Keratinocyte (primary cell): ENCODE data around the gene LPCAT1. TPM values are rescaled to one million over a fixed set of nuclear protein-coding genes. Genes with fewer than 3 reads are reported as not detected.

ENCODE experiments used
- DNase-seq: peaks from one replicate; pipeline ENCODE4 v3.0.0-alpha.2; 2011; ENCODE audit warnings: low read depth, missing footprints, low spot score
- FAIRE-seq: peaks from 2 replicates; lab custom pipeline; 2011; peaks lifted over from hg19 to GRCh38; lab: Jason Lieb, UNC
- H2AFZ ChIP-seq: 2 replicates; pipeline ENCODE4 v1.6.0; 2012; ENCODE audit warnings: low read length, control low read depth, inconsistent platforms; ENCODE audit not compliant: control insufficient read depth
- H3K27ac ChIP-seq: 2 replicates; pipeline ENCODE4 v1.5.1; 2011; ENCODE audit warnings: low read length; ENCODE audit not compliant: control insufficient read depth, insufficient read depth
- H3K27me3 ChIP-seq: 3 replicates; pipeline ENCODE4 v1.6.0; 2011; ENCODE audit warnings: low read length; ENCODE audit not compliant: control insufficient read depth, insufficient read depth; ENCODE audit errors: extremely low read depth
- H3K36me3 ChIP-seq, 2 experiments: 2 replicates in 1 of 2; 3 replicates in 1 of 2; pipeline ENCODE4 v1.5.1; 2011; ENCODE audit warnings: low read length in 2 of 2, mild to moderate bottlenecking in 1 of 2; ENCODE audit not compliant: control insufficient read depth in 2 of 2, insufficient read depth in 2 of 2; ENCODE audit errors: extremely low read depth in 1 of 2
- H3K4me1 ChIP-seq: 3 replicates; pipeline ENCODE4 v1.5.1; 2011; ENCODE audit warnings: low read length; ENCODE audit not compliant: control insufficient read depth, insufficient read depth; ENCODE audit errors: extremely low read depth
- H3K4me2 ChIP-seq: 3 replicates; pipeline ENCODE4 v1.6.0; 2011; ENCODE audit warnings: low read depth, low read length; ENCODE audit not compliant: control insufficient read depth, insufficient read depth; ENCODE audit errors: extremely low read depth
- H3K4me3 ChIP-seq, 3 experiments: fragments of 200-600 bp in 1 of 3; sonication (generic) in 1 of 3; 2 replicates in 2 of 3; 3 replicates in 1 of 3; pipeline ENCODE4 v1.5.1; 2011 to 2016; ENCODE audit warnings: low read length in 3 of 3, mild to moderate bottlenecking in 3 of 3, control low read depth in 2 of 3, inconsistent platforms in 1 of 3, low read depth in 1 of 3, mixed read lengths in 1 of 3, mixed run types in 1 of 3, moderate library complexity in 1 of 3; ENCODE audit not compliant: control insufficient read depth in 2 of 3, insufficient read depth in 2 of 3; ENCODE audit errors: extremely low read depth in 1 of 3
- H3K79me2 ChIP-seq: 2 replicates; pipeline ENCODE4 v1.6.0; 2012; ENCODE audit warnings: low read length; ENCODE audit not compliant: control insufficient read depth, insufficient read depth
- H3K9ac ChIP-seq: 3 replicates; pipeline ENCODE4 v1.6.0; 2011; ENCODE audit warnings: low read length; ENCODE audit not compliant: control insufficient read depth, insufficient read depth; ENCODE audit errors: extremely low read depth
- H3K9me1 ChIP-seq: 3 replicates; pipeline ENCODE4 v1.6.0; 2011; ENCODE audit warnings: low read length; ENCODE audit not compliant: control insufficient read depth, insufficient read depth; ENCODE audit errors: extremely low read depth
- H3K9me3 ChIP-seq: 2 replicates; pipeline ENCODE4 v1.5.1; 2012; ENCODE audit warnings: low read depth, low read length; ENCODE audit not compliant: control insufficient read depth
- H4K20me1 ChIP-seq: 3 replicates; pipeline ENCODE4 v1.6.0; 2011; ENCODE audit warnings: low read length; ENCODE audit not compliant: control insufficient read depth, insufficient read depth; ENCODE audit errors: extremely low read depth
- EZH2 ChIP-seq: IDR thresholded peaks from one replicate; pipeline ENCODE4 v1.6.1; 2012; ENCODE audit warnings: inconsistent platforms, mild to moderate bottlenecking, low read length, moderate library complexity
- dilution Hi-C: fragments of 300-500 bp; cut with MboI; formaldehyde crosslinking; loops from one replicate; pipeline ENCODE4 v1.7.0; 2020; ENCODE audit warnings: low sequenced_read_pairs; ENCODE audit not compliant: extremely low pct_ligation_motif_present
- polyA plus RNA-seq, 5 experiments: library from polyadenylated mRNA; depleted of rRNA in 3 of 5; stranded (reverse) in 3 of 5; stranded (forward) in 1 of 5; unstranded in 1 of 5; fragments of >200 nt; gene quantifications; 1 replicate in 1 of 5; 2 replicates in 3 of 5; 3 replicates in 1 of 5; pipeline versions ENCODE4 v1.2.1 to v1.2.3, GENCODE V29; 2011 to 2012; ENCODE audit warnings: missing spikeins in 2 of 5, low read depth in 1 of 5, low replicate concordance in 1 of 5
- TF ChIP-seq, protein P1 (sequence below), 3 experiments: IDR thresholded peaks in 1 of 3; conservative IDR thresholded peaks in 1 of 3; optimal IDR thresholded peaks in 1 of 3; 2 replicates in 2 of 3; 3 replicates in 1 of 3; pipeline versions ENCODE3 to v1.5.1; 2011; ENCODE audit warnings: low read length in 3 of 3, mild to moderate bottlenecking in 3 of 3, moderate library complexity in 2 of 3, control low read depth in 1 of 3, inconsistent platforms in 1 of 3; ENCODE audit not compliant: insufficient read depth in 2 of 3; ENCODE audit errors: extremely low read depth in 1 of 3

Gene LPCAT1
- polyA plus RNA-seq, 1 donor (not counting 4 experiments of a cell fraction or from before 2014, with no cell fraction given) = 32.9 TPM

DNA sequence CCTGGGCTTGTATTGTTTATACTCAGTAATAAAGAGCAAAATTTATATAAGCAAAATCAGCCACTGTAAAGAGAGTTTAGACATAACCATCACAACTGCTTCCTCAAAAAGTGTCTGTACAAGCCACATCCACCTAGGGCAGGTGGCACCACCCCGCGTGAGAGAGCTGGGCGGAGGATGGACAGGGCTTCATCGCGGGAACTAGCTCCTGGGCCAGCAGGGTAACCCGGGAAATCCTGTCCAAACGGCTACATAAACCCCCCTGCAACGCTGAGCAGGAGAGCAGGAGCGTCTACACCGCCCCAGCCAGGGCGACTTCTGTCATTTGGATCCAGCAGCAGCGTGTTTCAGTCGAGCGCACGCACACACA, 79.8 kb downstream of the LPCAT1 start:
- peaks cover 64% of the 10 kb centered on the region for H3K27me3 ChIP-seq
- H3K4me3 ChIP-seq = no peak overlapping the region
- TF ChIP-seq, protein P1, sequence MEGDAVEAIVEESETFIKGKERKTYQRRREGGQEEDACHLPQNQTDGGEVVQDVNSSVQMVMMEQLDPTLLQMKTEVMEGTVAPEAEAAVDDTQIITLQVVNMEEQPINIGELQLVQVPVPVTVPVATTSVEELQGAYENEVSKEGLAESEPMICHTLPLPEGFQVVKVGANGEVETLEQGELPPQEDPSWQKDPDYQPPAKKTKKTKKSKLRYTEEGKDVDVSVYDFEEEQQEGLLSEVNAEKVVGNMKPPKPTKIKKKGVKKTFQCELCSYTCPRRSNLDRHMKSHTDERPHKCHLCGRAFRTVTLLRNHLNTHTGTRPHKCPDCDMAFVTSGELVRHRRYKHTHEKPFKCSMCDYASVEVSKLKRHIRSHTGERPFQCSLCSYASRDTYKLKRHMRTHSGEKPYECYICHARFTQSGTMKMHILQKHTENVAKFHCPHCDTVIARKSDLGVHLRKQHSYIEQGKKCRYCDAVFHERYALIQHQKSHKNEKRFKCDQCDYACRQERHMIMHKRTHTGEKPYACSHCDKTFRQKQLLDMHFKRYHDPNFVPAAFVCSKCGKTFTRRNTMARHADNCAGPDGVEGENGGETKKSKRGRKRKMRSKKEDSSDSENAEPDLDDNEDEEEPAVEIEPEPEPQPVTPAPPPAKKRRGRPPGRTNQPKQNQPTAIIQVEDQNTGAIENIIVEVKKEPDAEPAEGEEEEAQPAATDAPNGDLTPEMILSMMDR (optimal IDR thresholded peaks at IDR 0.05 in 1 of 3, IDR thresholded peaks at IDR 0.05 in 1 of 3, conservative IDR thresholded peaks at IDR 0.05 in 1 of 3; ENCODE audit: extremely low read depth in 1 of 3, insufficient read depth in 2 of 3, low read length in 3 of 3) = no peak
- no peak for TF ChIP-seq EZH2
- H3K27ac ChIP-seq = no peak overlapping the region
- no peaks in the 10 kb centered on the region for H3K79me2 ChIP-seq
- no peak overlapping the region for H3K4me2 ChIP-seq
- dilution Hi-C loops = no loop called here
- H3K9me3 ChIP-seq = no peaks in the 10 kb centered on the region
- no peaks in the 10 kb centered on the region for H4K20me1 ChIP-seq
- FAIRE-seq = no peak
- no peak overlapping the region for H3K9ac ChIP-seq
- H2AFZ ChIP-seq = no peak overlapping the region
- no peak for DNase-seq
- H3K36me3 ChIP-seq = no peaks in the 10 kb centered on the region
- H3K9me1 ChIP-seq = no peaks in the 10 kb centered on the region
- H3K4me1 ChIP-seq = no peaks in the 10 kb centered on the region

DNA sequence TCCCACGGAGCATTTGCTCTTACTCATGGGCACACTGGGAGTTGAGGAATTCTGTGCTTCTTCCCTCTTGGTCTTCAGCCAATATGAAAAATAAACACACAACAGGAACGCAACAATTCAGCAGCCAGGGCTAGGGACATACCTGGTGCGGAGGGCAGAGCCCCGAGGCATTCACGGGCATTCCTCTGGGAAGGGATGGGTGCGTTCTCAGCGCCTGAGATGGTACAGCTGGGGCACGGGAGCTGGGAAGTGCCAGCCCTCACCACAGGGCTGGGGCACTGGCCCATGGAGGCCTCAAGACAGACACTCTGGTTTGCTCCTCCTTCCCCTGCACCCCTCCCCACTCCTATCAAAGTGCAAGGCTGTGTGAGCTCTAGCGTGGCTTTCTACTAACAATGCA, 80.6 kb downstream of the LPCAT1 start:
- dilution Hi-C loops = no loop called here
- H2AFZ ChIP-seq = no peak overlapping the region
- FAIRE-seq (no peak), DNase-seq (no peak)
- H3K27me3 ChIP-seq = peaks cover 58% of the 10 kb centered on the region
- no peaks in the 10 kb centered on the region for H4K20me1 ChIP-seq
- TF ChIP-seq, protein P1 (optimal IDR thresholded peaks at IDR 0.05 in 1 of 3, IDR thresholded peaks at IDR 0.05 in 1 of 3, conservative IDR thresholded peaks at IDR 0.05 in 1 of 3; ENCODE audit: extremely low read depth in 1 of 3, insufficient read depth in 2 of 3, low read length in 3 of 3) = no peak
- no peak for TF ChIP-seq EZH2
- no peaks in the 10 kb centered on the region for H3K4me1 ChIP-seq
- no peak overlapping the region for H3K27ac ChIP-seq
- H3K9me3 ChIP-seq = no peaks in the 10 kb centered on the region
- H3K79me2 ChIP-seq = no peaks in the 10 kb centered on the region
- no peak overlapping the region for H3K4me3 ChIP-seq
- H3K9me1 ChIP-seq = no peaks in the 10 kb centered on the region
- no peaks in the 10 kb centered on the region for H3K36me3 ChIP-seq
- H3K4me2 ChIP-seq = no peak overlapping the region
- H3K9ac ChIP-seq = no peak overlapping the region
